HG02885 (cell line): ENCODE data around the gene SLC41A3.
"Not testable (repeated sequence)": the region's sequence is repeated elsewhere in the genome, so short reads cannot be mapped to it uniquely, and the experiment has no call there.

Source experiments
- ATAC-seq: cut with Tn5 transposase; IDR thresholded peaks from one replicate; pipeline ENCODE4 v1.9.1; 2021; ENCODE audit warnings: mild to moderate bottlenecking; ENCODE audit not compliant: unreplicated experiment, poor library complexity

Gene SLC41A3

GRCh38 chr3:126084768-126085180 is 850 bp upstream of the SLC41A3 start:
- ATAC-seq, result no peak

- ATAC-seq, result peak; percentile 35
Measured at GRCh38 chr3:126083511-126083912, 412 bp downstream of the SLC41A3 start.

DNA sequence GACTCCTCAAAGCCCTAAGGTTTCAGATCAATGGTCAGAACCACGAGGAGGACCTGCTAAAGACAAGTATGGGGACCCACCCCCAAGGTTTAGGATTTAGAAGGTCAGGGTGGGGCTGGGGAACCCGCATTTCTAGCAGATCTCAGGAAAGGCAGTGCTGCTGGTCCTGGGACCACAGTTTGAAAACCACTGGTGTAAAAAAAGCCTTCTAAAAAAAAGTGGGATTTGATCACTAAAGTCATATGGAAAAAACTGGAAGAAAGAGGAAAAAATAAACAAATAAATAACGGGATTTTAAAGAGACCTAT is 832 bp downstream of the SLC41A3 start:
- no peak for ATAC-seq

DNA sequence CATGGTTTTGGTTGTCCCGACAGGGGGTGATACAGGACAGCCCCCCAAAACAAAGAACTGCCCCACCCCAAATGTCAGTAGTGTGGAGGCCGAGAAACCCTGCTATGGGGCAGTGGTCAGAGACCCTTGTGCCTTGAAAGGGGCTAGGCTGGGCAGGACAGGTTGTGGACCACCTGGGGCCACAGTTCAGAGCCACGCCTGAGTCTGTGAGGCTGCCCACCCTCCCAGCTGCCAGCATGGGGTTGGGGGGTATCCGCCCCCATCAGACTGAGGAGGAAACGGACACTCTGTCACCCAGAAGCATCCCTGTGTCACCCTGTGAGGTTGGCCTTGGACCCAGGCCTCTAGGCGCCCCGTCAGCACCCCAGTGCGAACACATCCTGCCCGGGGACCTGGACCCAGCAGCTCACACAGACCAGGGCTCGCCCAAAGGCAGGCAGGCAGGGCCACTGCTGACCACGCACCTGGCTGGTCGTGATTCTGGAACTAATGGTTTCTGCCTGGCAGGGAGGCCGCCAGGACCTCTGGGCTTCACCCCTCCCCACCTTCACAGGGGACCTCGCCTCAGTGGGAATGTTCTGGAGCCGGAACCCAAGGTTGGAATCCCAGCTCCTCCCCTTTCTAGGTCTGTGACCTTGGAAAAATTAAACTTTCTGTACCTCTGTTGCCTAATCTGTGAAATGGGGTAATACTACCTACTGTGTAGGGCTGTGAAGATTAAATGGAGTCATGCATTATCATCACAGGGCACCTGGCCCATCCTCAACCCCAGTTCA is 1.4 kb downstream of the SLC41A3 start:
- ATAC-seq, result no peak

- ATAC-seq, result no peak
Measured at GRCh38 chr3:126081618-126082361, 2.1 kb downstream of the SLC41A3 start.

- no peak for ATAC-seq
Measured at GRCh38 chr3:126080970-126081369, 3.0 kb downstream of the SLC41A3 start.

GRCh38 chr3:126078866-126079265 is 5.1 kb downstream of the SLC41A3 start:
- no peak for ATAC-seq

- ATAC-seq, result no peak
Measured at GRCh38 chr3:126077754-126078153, 6.2 kb downstream of the SLC41A3 start.

GRCh38 chr3:126076140-126076539 is 7.8 kb downstream of the SLC41A3 start:
- ATAC-seq, result no peak

DNA sequence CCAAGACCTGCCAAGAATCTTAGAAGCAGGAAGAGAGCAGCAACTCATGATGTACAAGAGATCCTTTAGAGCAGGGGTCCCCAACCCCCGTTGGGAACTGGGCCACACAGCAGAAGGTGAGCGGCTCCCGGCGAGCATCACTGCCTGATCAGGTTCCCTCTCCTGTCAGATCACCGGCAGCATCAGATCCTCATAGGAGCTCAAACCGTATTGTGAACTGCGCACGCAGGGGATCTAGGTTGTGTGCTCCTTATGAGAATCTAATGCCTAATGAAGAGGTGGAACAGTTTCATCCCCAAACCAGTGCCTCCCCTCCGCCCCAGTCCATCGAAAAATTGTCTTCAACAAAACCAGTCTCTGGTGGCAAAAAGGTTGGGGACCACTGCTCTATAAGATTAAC is 13.8 kb downstream of the SLC41A3 start:
- ATAC-seq, result no peak

DNA sequence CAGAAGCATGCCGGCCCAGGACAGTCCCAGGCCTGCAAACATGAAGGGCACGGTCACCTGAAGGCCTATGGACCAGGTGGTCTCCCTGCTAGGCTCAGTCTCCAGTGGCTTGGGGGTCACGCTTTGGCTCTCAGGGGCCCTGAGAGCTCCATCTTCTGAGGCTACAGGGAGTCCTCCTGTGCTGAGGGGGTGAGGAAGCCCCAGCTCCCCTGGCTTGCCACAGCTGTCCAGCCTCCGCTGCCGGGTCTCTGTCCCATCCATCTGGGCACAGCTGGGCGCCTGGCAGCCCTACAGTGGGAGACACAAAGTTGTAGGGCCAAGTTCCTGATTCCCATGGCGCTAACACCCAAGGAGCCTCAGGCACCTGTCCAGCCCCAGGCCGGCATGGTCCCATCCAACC is 16.0 kb downstream of the SLC41A3 start:
- ATAC-seq, result no peak

DNA sequence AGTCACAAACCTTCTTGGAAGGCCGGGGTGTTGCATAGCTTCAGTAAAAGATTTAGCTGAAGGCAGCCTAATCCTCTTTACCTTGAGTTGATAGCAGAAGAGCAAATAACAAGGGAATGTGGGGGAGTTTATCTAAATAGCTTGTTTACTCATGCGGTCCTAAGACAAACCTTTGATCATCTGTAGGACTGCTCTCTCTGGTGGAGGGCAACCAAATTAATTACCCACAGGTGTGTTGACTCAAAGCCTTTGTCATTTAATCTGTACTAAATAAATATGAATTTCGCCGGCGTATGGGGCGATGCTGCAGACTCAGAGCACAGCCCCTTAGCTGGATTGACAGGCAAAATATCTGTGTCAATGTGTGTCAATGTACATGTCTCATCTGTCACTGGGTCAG is 17.2 kb downstream of the SLC41A3 start:
- not testable (repeated sequence) for ATAC-seq

DNA sequence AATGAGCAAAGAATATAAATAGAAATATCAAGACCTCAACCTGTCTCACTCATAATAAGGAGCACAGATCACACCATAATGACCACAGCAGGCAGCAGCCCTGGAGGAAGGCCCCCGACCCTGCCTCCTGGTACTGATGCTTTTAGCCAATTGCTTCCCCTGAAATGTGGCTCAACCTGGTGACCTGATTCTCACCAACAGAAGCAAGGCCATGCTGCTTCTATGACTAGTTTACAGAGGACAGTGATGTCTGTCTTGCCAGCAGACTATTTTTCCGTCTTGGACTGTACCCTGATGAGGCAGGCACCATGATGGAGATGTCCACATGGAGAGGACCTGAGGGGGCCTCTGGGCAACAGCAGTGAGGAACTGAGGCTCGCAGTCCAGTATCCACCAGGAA is 18.0 kb downstream of the SLC41A3 start:
- ATAC-seq, result no peak

DNA sequence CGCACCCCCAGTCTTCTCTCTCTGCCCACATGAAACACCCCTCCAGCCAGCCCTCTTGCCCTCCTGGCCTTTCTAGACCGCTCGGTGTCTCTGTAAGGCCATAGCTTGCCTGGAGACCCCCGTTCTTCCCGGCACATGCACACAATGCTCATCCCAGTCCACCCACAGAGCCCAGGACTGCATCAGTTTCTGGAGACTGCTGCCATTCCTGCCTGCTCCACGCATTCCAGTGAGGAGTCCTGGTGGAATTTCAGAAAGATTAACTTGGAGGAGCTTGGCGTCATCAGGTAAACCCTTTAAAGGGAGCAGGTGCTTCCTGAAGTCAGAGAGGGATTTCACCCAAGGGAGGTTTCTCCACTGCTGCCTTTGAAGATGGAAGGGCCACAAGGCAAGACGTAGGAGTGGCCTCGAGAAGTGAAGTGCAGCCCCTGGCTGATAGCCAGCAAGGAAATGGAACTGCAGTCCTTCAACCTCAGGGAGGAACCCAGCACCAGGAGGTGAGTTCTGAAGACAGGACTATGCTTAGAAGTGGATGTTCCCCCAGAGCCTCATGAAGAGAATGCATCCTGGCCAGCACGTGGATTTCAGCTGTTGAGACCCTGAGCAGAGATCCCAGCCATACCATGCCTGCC is 19.2 kb downstream of the SLC41A3 start:
- no peak for ATAC-seq

GRCh38 chr3:126063358-126063965 is 20.5 kb downstream of the SLC41A3 start:
- no peak for ATAC-seq

- ATAC-seq, result no peak
Measured at GRCh38 chr3:126061301-126062032, 22.5 kb downstream of the SLC41A3 start.

DNA sequence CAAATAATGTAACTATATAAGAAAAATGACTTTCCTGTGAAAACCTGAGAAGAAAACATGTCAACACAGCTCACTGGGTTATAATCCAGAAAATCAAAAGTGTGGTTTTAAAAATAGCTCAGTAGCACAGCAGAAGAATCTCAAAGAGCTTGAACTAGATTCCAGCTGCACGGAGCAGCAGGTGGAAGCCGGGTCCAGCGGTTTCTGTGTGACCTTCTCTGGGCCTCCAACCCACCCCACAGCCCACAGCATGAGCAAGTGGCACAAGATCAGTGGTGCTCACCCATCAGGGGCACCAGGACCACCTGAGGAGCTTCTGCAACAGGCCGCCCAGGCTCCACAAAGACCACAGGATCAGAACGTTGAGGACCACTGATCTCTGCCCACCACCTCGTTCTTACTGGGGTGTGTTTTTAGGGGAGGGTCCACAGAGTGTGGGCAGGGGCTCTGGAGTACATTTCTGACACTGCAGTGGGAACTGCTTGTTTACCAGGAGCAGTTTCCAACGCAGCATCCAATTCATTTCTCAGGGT is 23.2 kb downstream of the SLC41A3 start:
- no peak for ATAC-seq

- no peak for ATAC-seq
Measured at GRCh38 chr3:126058666-126059065, 25.3 kb downstream of the SLC41A3 start.

- ATAC-seq, result no peak
Measured at GRCh38 chr3:126057936-126058335, 26.0 kb downstream of the SLC41A3 start.

- no peak for ATAC-seq
Measured at GRCh38 chr3:126057501-126057819, 26.5 kb downstream of the SLC41A3 start.
